H1 (cell line): ENCODE data around the gene RTN3. TPM values are rescaled to one million over a fixed set of nuclear protein-coding genes. Genes with fewer than 3 reads are reported as not detected.

Experiments
- CTCF ChIA-PET: fragments of 300-600 bp; sonication (Branson Sonifier 250); formaldehyde crosslinking; loops from one replicate; lab custom pipeline; 2021; ENCODE audit not compliant: partially characterized antibody; lab: Charles Lee
- POLR2A ChIA-PET: fragments of 300-600 bp; sonication (Branson Sonifier 250); formaldehyde crosslinking; loops from one replicate; lab custom pipeline; 2021; ENCODE audit warnings: inconsistent platforms; ENCODE audit not compliant: partially characterized antibody; lab: Charles Lee
- DNase-seq, 2 experiments: peaks; one replicate each; pipeline versions ENCODE4 v3.0.0 to v3.0.0-alpha.2; 2010 to 2022; ENCODE audit warnings: low spot score in 2 of 2, low read depth in 1 of 2, mixed read lengths in 1 of 2
- FAIRE-seq: peaks from 2 replicates; lab custom pipeline; 2011; peaks lifted over from hg19 to GRCh38; lab: Jason Lieb, UNC
- H2AFZ ChIP-seq: 2 replicates; pipeline ENCODE4 v1.8.1; 2012; ENCODE audit warnings: low read length, inconsistent platforms
- H2AK5ac ChIP-seq: 2 replicates; pipeline ENCODE4 v1.6.1; 2013; ENCODE audit warnings: low read depth, low read length
- H2BK120ac ChIP-seq: replicated peaks from 2 replicates; pipeline ENCODE3; 2013; ENCODE audit warnings: low read depth, low read length, inconsistent platforms
- H2BK12ac ChIP-seq: 2 replicates; pipeline ENCODE4 v1.6.1; 2013; ENCODE audit warnings: low read depth, low read length
- H2BK15ac ChIP-seq: 2 replicates; pipeline ENCODE4 v1.6.1; 2013; ENCODE audit warnings: low read length
- H2BK20ac ChIP-seq: 2 replicates; pipeline ENCODE4 v1.6.1; 2013; ENCODE audit warnings: low read length
- H2BK5ac ChIP-seq: 2 replicates; pipeline ENCODE4 v1.6.1; 2013; ENCODE audit warnings: low read depth, low read length
- H3K14ac ChIP-seq: 2 replicates; pipeline ENCODE4 v1.6.1; 2013; ENCODE audit warnings: inconsistent platforms; ENCODE audit not compliant: insufficient read length
- H3K18ac ChIP-seq: 2 replicates; pipeline ENCODE4 v1.6.1; 2013; ENCODE audit warnings: low read length; ENCODE audit errors: extremely low read depth
- H3K23ac ChIP-seq: 2 replicates; pipeline ENCODE4 v1.6.1; 2013; ENCODE audit warnings: inconsistent platforms; ENCODE audit not compliant: insufficient read length
- H3K23me2 ChIP-seq: 2 replicates; pipeline ENCODE4 v1.6.1; 2013; ENCODE audit warnings: low read depth, low read length
- H3K27ac ChIP-seq: 2 replicates; pipeline ENCODE4 v1.6.1; 2011; ENCODE audit warnings: low read depth, low read length, inconsistent platforms
- H3K27me3 ChIP-seq, 4 experiments: replicated peaks in 1 of 4; 1 replicate in 1 of 4; 2 replicates in 3 of 4; pipeline versions ENCODE4 v1.6.1 to v1.8.1; 2011 to 2013; ENCODE audit warnings: low read length in 3 of 4, mild to moderate bottlenecking in 3 of 4, inconsistent platforms in 2 of 4, mixed read lengths in 2 of 4, moderate library complexity in 1 of 4; ENCODE audit not compliant: control insufficient read depth in 3 of 4, insufficient read depth in 3 of 4; ENCODE audit errors: extremely low read depth in 1 of 4
- H3K36me3 ChIP-seq, 4 experiments: 2 replicates each; pipeline versions ENCODE4 v1.6.1 to v1.8.1; 2011 to 2013; ENCODE audit warnings: mild to moderate bottlenecking in 4 of 4, low read length in 3 of 4, moderate library complexity in 2 of 4, control low read depth in 1 of 4, inconsistent platforms in 1 of 4; ENCODE audit not compliant: insufficient read depth in 4 of 4, control insufficient read depth in 2 of 4
- H3K4ac ChIP-seq: replicated peaks from 2 replicates; pipeline ENCODE3; 2013; ENCODE audit warnings: low read length, low read depth, mixed read lengths, inconsistent platforms; ENCODE audit not compliant: insufficient read length
- H3K4me1 ChIP-seq, 4 experiments: replicated peaks in 1 of 4; 1 replicate in 1 of 4; 2 replicates in 3 of 4; pipeline versions ENCODE4 v1.6.1 to v1.8.1; 2011 to 2013; ENCODE audit warnings: low read length in 3 of 4, inconsistent platforms in 2 of 4, mixed read lengths in 1 of 4; ENCODE audit not compliant: insufficient read depth in 4 of 4, control insufficient read depth in 3 of 4
- H3K4me2 ChIP-seq, 2 experiments: 2 replicates each; pipeline versions ENCODE4 v1.6.1 to v1.8.1; 2011 to 2013; ENCODE audit warnings: low read depth in 2 of 2, low read length in 2 of 2, control low read depth in 1 of 2, inconsistent platforms in 1 of 2, mild to moderate bottlenecking in 1 of 2; ENCODE audit not compliant: insufficient read depth in 1 of 2
- H3K4me3 ChIP-seq, 4 experiments: fragments of 200-600, 300-600 bp in 1 of 4; sonication (generic), shearing (Covaris generic), sonication (Bioruptor Twin) in 1 of 4; 2 replicates each; pipeline versions ENCODE4 v1.5.1 to v1.8.1; 2011 to 2016; ENCODE audit warnings: low read length in 4 of 4, low read depth in 3 of 4, control low read depth in 2 of 4, inconsistent platforms in 2 of 4, mild to moderate bottlenecking in 2 of 4, mixed read lengths in 1 of 4, moderate library complexity in 1 of 4; ENCODE audit not compliant: insufficient read depth in 2 of 4; ENCODE audit errors: extremely low read depth in 1 of 4
- H3K56ac ChIP-seq: replicated peaks from 2 replicates; pipeline ENCODE3; 2013; ENCODE audit warnings: low read depth, mild to moderate bottlenecking, mixed read lengths, low read length, inconsistent platforms; ENCODE audit not compliant: insufficient read length
- H3K79me1 ChIP-seq: 2 replicates; pipeline ENCODE4 v1.6.1; 2013; ENCODE audit warnings: low read depth, low read length, control low read depth
- H3K79me2 ChIP-seq, 2 experiments: 2 replicates each; pipeline versions ENCODE4 v1.6.1 to v1.8.1; 2012 to 2013; ENCODE audit warnings: low read length in 2 of 2, mild to moderate bottlenecking in 2 of 2, inconsistent platforms in 1 of 2; ENCODE audit not compliant: insufficient read depth in 2 of 2, control insufficient read depth in 1 of 2
- H3K9ac ChIP-seq, 4 experiments: replicated peaks in 1 of 4; 1 replicate in 1 of 4; 2 replicates in 3 of 4; pipeline versions ENCODE4 v1.6.1 to v1.8.1; 2011 to 2013; ENCODE audit warnings: low read depth in 3 of 4, low read length in 3 of 4, control low read depth in 2 of 4, mild to moderate bottlenecking in 2 of 4, moderate library complexity in 2 of 4, inconsistent platforms in 1 of 4; ENCODE audit errors: extremely low read depth in 1 of 4
- H3K9me3 ChIP-seq, 2 experiments: 2 replicates each; pipeline versions ENCODE4 v1.6.1 to v1.8.1; 2012 to 2013; ENCODE audit warnings: mild to moderate bottlenecking in 2 of 2, moderate library complexity in 2 of 2, control low read depth in 1 of 2, inconsistent platforms in 1 of 2, low read depth in 1 of 2, low read length in 1 of 2, mixed read lengths in 1 of 2; ENCODE audit not compliant: insufficient read depth in 2 of 2
- H4K20me1 ChIP-seq, 2 experiments: replicated peaks in 1 of 2; 2 replicates each; pipeline versions ENCODE3 to v1.8.1; 2011 to 2013; ENCODE audit warnings: inconsistent platforms in 2 of 2, low read length in 2 of 2, mild to moderate bottlenecking in 1 of 2; ENCODE audit not compliant: insufficient read depth in 2 of 2, control insufficient read depth in 1 of 2
- H4K5ac ChIP-seq: 2 replicates; pipeline ENCODE4 v1.6.1; 2013; ENCODE audit warnings: low read length, low read depth, mixed read lengths, inconsistent platforms; ENCODE audit not compliant: insufficient read length
- H4K8ac ChIP-seq: 2 replicates; pipeline ENCODE4 v1.8.0; 2013; ENCODE audit warnings: mild to moderate bottlenecking, moderate library complexity, low read length, inconsistent platforms; ENCODE audit not compliant: insufficient read depth; ENCODE audit errors: extremely low read depth
- H4K91ac ChIP-seq: replicated peaks from 2 replicates; pipeline ENCODE3; 2013; ENCODE audit warnings: low read length, mixed read lengths, inconsistent platforms; ENCODE audit not compliant: insufficient read length
- ASH2L ChIP-seq: fragments of 200-600, 300-600 bp; sonication (generic); IDR thresholded peaks from one replicate; pipeline ENCODE4 v1.7.1; 2017; ENCODE audit warnings: low read length
- GABPA ChIP-seq: IDR thresholded peaks from 2 replicates; pipeline ENCODE4 v1.6.1; 2011; ENCODE audit warnings: mild to moderate bottlenecking, low read length, moderate library complexity, borderline replicate concordance; ENCODE audit not compliant: insufficient read depth
- JUND ChIP-seq: IDR thresholded peaks from 2 replicates; pipeline ENCODE4 v1.6.1; 2011; ENCODE audit warnings: mild to moderate bottlenecking, improper control_type of control experiment, low read length
- KDM4A ChIP-seq: IDR thresholded peaks from one replicate; pipeline ENCODE4 v1.7.1; 2012; ENCODE audit warnings: low read depth, mild to moderate bottlenecking, moderate library complexity, low read length, inconsistent platforms; ENCODE audit not compliant: severe bottlenecking
- PHF8 ChIP-seq: fragments of 200-600 bp; sonication (generic); conservative IDR thresholded peaks from 2 replicates; pipeline ENCODE4 v1.7.1; 2012; ENCODE audit warnings: low read depth, mild to moderate bottlenecking, inconsistent platforms, low read length, moderate library complexity
- RBBP5 ChIP-seq: IDR thresholded peaks from 2 replicates; pipeline ENCODE4 v1.7.1; 2012; ENCODE audit warnings: low read depth, mild to moderate bottlenecking, inconsistent platforms, low read length, moderate library complexity, borderline replicate concordance
- RFX5 ChIP-seq: IDR thresholded peaks from 2 replicates; pipeline ENCODE4 v1.6.1; 2011; ENCODE audit warnings: low read depth, low read length, improper control_type of control experiment, borderline replicate concordance
- USF2 ChIP-seq: IDR thresholded peaks from 2 replicates; pipeline ENCODE4 v1.6.1; 2011; ENCODE audit warnings: low read length, improper control_type of control experiment
- WGBS, 2 experiments: shearing (Covaris generic) in 1 of 2; methylation state at CpG; one replicate each; pipeline versions ENCODE4 v1.1.6 to v1.1.7; 2013 to 2015; ENCODE audit warnings: low lambda C conversion rate in 2 of 2, mixed read lengths in 2 of 2, inconsistent platforms in 1 of 2, low coverage in 1 of 2, missing lambda C conversion rate in 1 of 2; ENCODE audit not compliant: insufficient replicate concordance in 2 of 2, insufficient coverage in 1 of 2, insufficient read length in 1 of 2; ENCODE audit errors: extremely low coverage in 1 of 2, missing lambda C conversion rate in 1 of 2; 5-methylcytosine and 5-hydroxymethylcytosine counted together
- polyA plus RNA-seq, 7 experiments: library from polyadenylated mRNA; depleted of rRNA in 3 of 7; stranded (reverse) in 5 of 7; unstranded in 2 of 7; fragments of >200 nt in 5 of 7; fragments of 200-250 nt in 2 of 7; gene quantifications; 1 replicate in 5 of 7; 2 replicates in 1 of 7; 4 replicates in 1 of 7; pipeline versions ENCODE4 v1.2.1 to v1.2.3, GENCODE V29; 2011 to 2013; ENCODE audit warnings: missing spikeins in 2 of 7, mixed read lengths in 2 of 7
- total RNA-seq: library from RNA; stranded (reverse); fragmentation: NEBNext Ultra II Directional; extraction: Animal tissue kit (Norgen Biotek cat#: 25700); gene quantifications from 2 replicates; pipeline ENCODE4 v1.2.1, GENCODE V29; 2021
- TF ChIP-seq, protein P1 (sequence below): IDR thresholded peaks from 2 replicates; pipeline ENCODE4 v1.6.1; 2012; ENCODE audit warnings: inconsistent platforms

Gene RTN3
- total and polyA plus RNA-seq, 2 of the 8 experiments (the other 6 are each of a cell fraction or from before 2014, with no cell fraction given), result 160 to 203 TPM

GRCh38 chr11:63769042-63769713, 87.9 kb downstream of the RTN3 start:
- H4K5ac ChIP-seq, result no peak overlapping the region
- peak overlapping the region; percentile 50 to 82 (median 55) for H3K4me3 ChIP-seq
- peak overlapping the region in 3 of 4 experiments; percentile 34 to 93 (median 51); a peak in 4 of 7 replicates for H3K9ac ChIP-seq
- DNase-seq (peak in 1 of 2 experiments; percentile 72), FAIRE-seq (no peak)
- peaks cover 0 to 16% (median 13%) of the 10 kb centered on the region in 4 experiments; a peak in 6 of 7 replicates for H3K27me3 ChIP-seq
- no peak overlapping the region for H2BK5ac ChIP-seq
- no peak overlapping the region for H2BK12ac ChIP-seq
- H3K23ac ChIP-seq, result no peak overlapping the region
- peak overlapping the region; percentile 93 to 99 for H3K4me2 ChIP-seq
- ChIA-PET CTCF (interaction anchor here (0.7 to 1.9 kb wide), 13 partner anchors 15 to 866 kb away, joined by 3 to 5 read pairs (median 4); no protein-coding TSS in a partner anchor), POLR2A (interaction anchor here (0.5 to 6.8 kb wide), 20 partner anchors 10 to 209 kb away, joined by 3 to 73 read pairs (median 4); partner anchors contain the start of genes RCOR2 and SPINDOC)
- no peak overlapping the region for H3K14ac ChIP-seq
- no peak overlapping the region for H2BK15ac ChIP-seq
- peak overlapping the region; percentile 81 for H3K18ac ChIP-seq
- no peaks in the 10 kb centered on the region for H3K9me3 ChIP-seq
- peaks cover 0 to 7% (median 0%) of the 10 kb centered on the region in 4 experiments; a peak in 2 of 8 replicates for H3K36me3 ChIP-seq
- H2BK120ac ChIP-seq, result no peak overlapping the region
- no peak overlapping the region for H2AFZ ChIP-seq
- 2% methylated on average over 29 of the region's 82 CpGs; no CpG with 5 or more reads in 1 of the 2 experiments for WGBS, 2 experiments
- H3K4me1 ChIP-seq, result peaks cover 5 to 33% (median 26%) of the 10 kb centered on the region in 4 experiments
- H3K79me1 ChIP-seq, result peaks cover 9% of the 10 kb centered on the region
- H3K23me2 ChIP-seq, result peaks cover 11% of the 10 kb centered on the region
- H2BK20ac ChIP-seq, result no peak overlapping the region
- H4K20me1 ChIP-seq, result peaks cover 12 to 13% of the 10 kb centered on the region in 2 experiments
- peak overlapping the region; percentile 66; the same call in 1 of the 2 replicates for H4K8ac ChIP-seq
- peak overlapping the region; percentile 69; the same call in 1 of the 2 replicates for H3K27ac ChIP-seq
- H2AK5ac ChIP-seq, result no peak overlapping the region
- peaks cover 0 to 21% of the 10 kb centered on the region in 2 experiments; a peak in 2 of 4 replicates for H3K79me2 ChIP-seq
- H4K91ac ChIP-seq, result no peak overlapping the region
- no peak overlapping the region for H3K56ac ChIP-seq
- H3K4ac ChIP-seq, result no peak overlapping the region
- TF ChIP-seq KDM4A, result peak; percentile 55
- peak; percentile 18; the same call in 1 of the 2 replicates for TF ChIP-seq GABPA
- TF ChIP-seq RFX5, result no peak
- peak; percentile 9 for TF ChIP-seq RBBP5
- no peak for TF ChIP-seq USF2
- TF ChIP-seq JUND, result no peak
- peak; percentile 24; the same call in 1 of the 2 replicates for TF ChIP-seq PHF8
- TF ChIP-seq, protein P1, sequence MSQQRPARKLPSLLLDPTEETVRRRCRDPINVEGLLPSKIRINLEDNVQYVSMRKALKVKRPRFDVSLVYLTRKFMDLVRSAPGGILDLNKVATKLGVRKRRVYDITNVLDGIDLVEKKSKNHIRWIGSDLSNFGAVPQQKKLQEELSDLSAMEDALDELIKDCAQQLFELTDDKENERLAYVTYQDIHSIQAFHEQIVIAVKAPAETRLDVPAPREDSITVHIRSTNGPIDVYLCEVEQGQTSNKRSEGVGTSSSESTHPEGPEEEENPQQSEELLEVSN, result no peak
- TF ChIP-seq ASH2L, result no peak
